Neural progenitor cell (in vitro differentiated cells): ENCODE results near the gene MRGPRE. TPM values are rescaled to one million over a fixed set of nuclear protein-coding genes. Genes with fewer than 3 reads are reported as not detected.

Experiments
- DNase-seq: peaks from one replicate; pipeline ENCODE4 v3.0.0-alpha.2; 2016; ENCODE audit warnings: low spot score
- H2AFZ ChIP-seq: fragments of 200-600 bp; sonication (generic); replicated peaks from 2 replicates; pipeline ENCODE4 v1.6.1; 2016; ENCODE audit warnings: antibody characterized with exemption
- H3F3A ChIP-seq: fragments of 200-600 bp; sonication (generic); 2 replicates; pipeline ENCODE4 v1.6.1; 2016; ENCODE audit warnings: antibody characterized with exemption, low read depth
- H3K27ac ChIP-seq: fragments of 200-600 bp; sonication (generic); 2 replicates; pipeline ENCODE4 v1.5.1; 2016; ENCODE audit warnings: mild to moderate bottlenecking
- H3K27me3 ChIP-seq: fragments of 200-600 bp; sonication (generic); 2 replicates; pipeline ENCODE4 v1.6.1; 2016; ENCODE audit warnings: mild to moderate bottlenecking, moderate library complexity
- H3K36me3 ChIP-seq: fragments of 200-600 bp; sonication (generic); 2 replicates; pipeline ENCODE4 v1.5.1; 2016
- H3K4me1 ChIP-seq: fragments of 200-600 bp; sonication (generic); 2 replicates; pipeline ENCODE4 v1.6.1; 2016; ENCODE audit warnings: mixed run types
- H3K4me2 ChIP-seq: fragments of 200-600 bp; sonication (generic); 2 replicates; pipeline ENCODE4 v1.6.1; 2016
- H3K4me3 ChIP-seq: fragments of 200-600 bp; sonication (generic); 2 replicates; pipeline ENCODE4 v1.5.1; 2016
- H3K79me2 ChIP-seq: fragments of 200-600 bp; sonication (generic); 2 replicates; pipeline ENCODE4 v1.6.1; 2016; ENCODE audit warnings: low read depth
- H3K9ac ChIP-seq: fragments of 200-600 bp; sonication (generic); 2 replicates; pipeline ENCODE4 v1.6.1; 2016
- H3K9me3 ChIP-seq: fragments of 200-600 bp; sonication (generic); 2 replicates; pipeline ENCODE4 v1.5.1; 2016; ENCODE audit warnings: low read depth
- H4K20me1 ChIP-seq: fragments of 200-600 bp; sonication (generic); 2 replicates; pipeline ENCODE4 v1.6.1; 2016; ENCODE audit warnings: low read depth
- H3K27ac Mint-ChIP-seq: 3 replicates; pipeline ENCODE4 v1.8.0; 2021; ENCODE audit warnings: mixed read lengths
- H3K27me3 Mint-ChIP-seq: 2 replicates; pipeline ENCODE4 v1.8.0; 2022; ENCODE audit warnings: low read depth, mild to moderate bottlenecking, inconsistent platforms, moderate library complexity, mixed read lengths; ENCODE audit not compliant: insufficient read depth
- H3K36me3 Mint-ChIP-seq: 3 replicates; pipeline ENCODE4 v1.8.0; 2021; ENCODE audit warnings: mixed read lengths
- H3K4me1 Mint-ChIP-seq: 3 replicates; pipeline ENCODE4 v1.8.0; 2021; ENCODE audit warnings: mixed read lengths
- H3K4me3 Mint-ChIP-seq: 3 replicates; pipeline ENCODE4 v1.8.0; 2021; ENCODE audit warnings: mild to moderate bottlenecking, moderate library complexity, mixed read lengths
- H3K9me3 Mint-ChIP-seq: 3 replicates; pipeline ENCODE4 v1.8.0; 2020; ENCODE audit warnings: mixed read lengths
- CTCF ChIP-seq: fragments of 200-600 bp; sonication (generic); IDR thresholded peaks from 2 replicates; pipeline ENCODE4 v1.5.1; 2017; ENCODE audit warnings: antibody characterized with exemption, mild to moderate bottlenecking
- EZH2 ChIP-seq: fragments of 200-600 bp; sonication (generic); IDR thresholded peaks from 2 replicates; pipeline ENCODE4 v1.6.1; 2017; ENCODE audit warnings: antibody characterized with exemption, mild to moderate bottlenecking, moderate library complexity
- EZH2phosphoT487 ChIP-seq: fragments of 200-600 bp; sonication (generic); IDR thresholded peaks from 2 replicates; pipeline ENCODE4 v1.6.1; 2017; ENCODE audit warnings: antibody characterized with exemption
- total RNA-seq: library from RNA; depleted of rRNA; stranded (reverse); fragments of >200 nt; gene quantifications from 2 replicates; pipeline ENCODE4 v1.2.3, GENCODE V29; 2015; ENCODE audit warnings: low replicate concordance

Gene MRGPRE
- total RNA-seq, 1 donor from 2014 or later: not detected

- peak; percentile 19 for TF ChIP-seq CTCF
- TF ChIP-seq EZH2phosphoT487: no peak
- peak; percentile 61 for TF ChIP-seq EZH2
- Histone ChIP-seq H2AFZ (peak overlapping the region; percentile 92), H3K4me1 (peaks cover 7% of the 10 kb centered on the region), H4K20me1 (no peaks in the 10 kb centered on the region), H3F3A (no peaks in the 10 kb centered on the region), H3K27me3 (peaks cover 48% of the 10 kb centered on the region), H3K36me3 (no peaks in the 10 kb centered on the region), H3K9me3 (no peaks in the 10 kb centered on the region), H3K4me3 (peak overlapping the region; percentile 53), H3K27ac (no peak overlapping the region), H3K4me2 (peak overlapping the region; percentile 92), H3K9ac (no peak overlapping the region), H3K79me2 (no peaks in the 10 kb centered on the region)
- Mint-ChIP-seq H3K27me3 (peaks cover 20% of the 10 kb centered on the region), H3K4me3 (no peak overlapping the region), H3K36me3 (no peaks in the 10 kb centered on the region), H3K9me3 (no peaks in the 10 kb centered on the region), H3K4me1 (peaks cover 6% of the 10 kb centered on the region), H3K27ac (no peak overlapping the region)
- peak; percentile 84 for DNase-seq
These were observed 28.8 kb downstream of the MRGPRE start for GRCh38 chr11:3203221-3204043.

GRCh38 chr11:3202759-3203158 is 29.5 kb downstream of the MRGPRE start:
- peak overlapping the region; percentile 53 for H3K4me3 ChIP-seq
- H3K9me3 Mint-ChIP-seq: no peaks in the 10 kb centered on the region
- H2AFZ ChIP-seq: peak overlapping the region; percentile 92
- no peak overlapping the region for H3K27ac ChIP-seq
- no peaks in the 10 kb centered on the region for H3K36me3 ChIP-seq
- H3K79me2 ChIP-seq: no peaks in the 10 kb centered on the region
- no peaks in the 10 kb centered on the region for H4K20me1 ChIP-seq
- DNase-seq: no peak
- H3K4me2 ChIP-seq: peak overlapping the region; percentile 92
- no peaks in the 10 kb centered on the region for H3K9me3 ChIP-seq
- no peak overlapping the region for H3K27ac Mint-ChIP-seq
- H3K4me1 ChIP-seq: peaks cover 7% of the 10 kb centered on the region
- peaks cover 48% of the 10 kb centered on the region for H3K27me3 ChIP-seq
- H3K4me1 Mint-ChIP-seq: peaks cover 6% of the 10 kb centered on the region
- peak overlapping the region; percentile 13 for H3K4me3 Mint-ChIP-seq
- no peak for TF ChIP-seq CTCF
- TF ChIP-seq EZH2: no peak
- TF ChIP-seq EZH2phosphoT487: no peak
- no peaks in the 10 kb centered on the region for H3F3A ChIP-seq
- H3K27me3 Mint-ChIP-seq: peaks cover 20% of the 10 kb centered on the region
- no peaks in the 10 kb centered on the region for H3K36me3 Mint-ChIP-seq
- H3K9ac ChIP-seq: no peak overlapping the region

- H3K4me2 ChIP-seq: no peak overlapping the region
- H3F3A ChIP-seq: no peaks in the 10 kb centered on the region
- H3K9me3 ChIP-seq: no peaks in the 10 kb centered on the region
- H3K4me1 ChIP-seq: peaks cover 7% of the 10 kb centered on the region
- no peaks in the 10 kb centered on the region for H3K36me3 ChIP-seq
- H3K9me3 Mint-ChIP-seq: no peaks in the 10 kb centered on the region
- H3K4me1 Mint-ChIP-seq: peaks cover 6% of the 10 kb centered on the region
- no peak overlapping the region for H3K27ac Mint-ChIP-seq
- H3K27me3 Mint-ChIP-seq: peaks cover 20% of the 10 kb centered on the region
- TF ChIP-seq EZH2 (no peak), CTCF (no peak), EZH2phosphoT487 (no peak)
- H3K27ac ChIP-seq: no peak overlapping the region
- no peaks in the 10 kb centered on the region for H4K20me1 ChIP-seq
- H3K27me3 ChIP-seq: peaks cover 48% of the 10 kb centered on the region
- no peaks in the 10 kb centered on the region for H3K36me3 Mint-ChIP-seq
- H3K4me3 Mint-ChIP-seq: peak overlapping the region; percentile 13
- no peaks in the 10 kb centered on the region for H3K79me2 ChIP-seq
- H3K9ac ChIP-seq: no peak overlapping the region
- H3K4me3 ChIP-seq: no peak overlapping the region
- DNase-seq: no peak
- no peak overlapping the region for H2AFZ ChIP-seq
These were observed 29.9 kb downstream of the MRGPRE start for GRCh38 chr11:3202305-3202704.
